Stimulated activated CD8-positive, alpha-beta memory T cell treated with anti-CD3 and anti-CD28 coated beads, Interleukin-7, amount 100 ng/mL, for 4 hours (primary cell): ENCODE results near the gene FAM78A.
"Not testable (repeated sequence)": the region's sequence is repeated elsewhere in the genome, so short reads cannot be mapped to it uniquely, and the experiment has no call there.

ENCODE experiments used
- DNase-seq, 2 donors: peaks; one replicate each; pipeline ENCODE4 v3.0.0-alpha.2; 2020; ENCODE audit warnings: low read depth in 2 of 2

Gene FAM78A

DNA sequence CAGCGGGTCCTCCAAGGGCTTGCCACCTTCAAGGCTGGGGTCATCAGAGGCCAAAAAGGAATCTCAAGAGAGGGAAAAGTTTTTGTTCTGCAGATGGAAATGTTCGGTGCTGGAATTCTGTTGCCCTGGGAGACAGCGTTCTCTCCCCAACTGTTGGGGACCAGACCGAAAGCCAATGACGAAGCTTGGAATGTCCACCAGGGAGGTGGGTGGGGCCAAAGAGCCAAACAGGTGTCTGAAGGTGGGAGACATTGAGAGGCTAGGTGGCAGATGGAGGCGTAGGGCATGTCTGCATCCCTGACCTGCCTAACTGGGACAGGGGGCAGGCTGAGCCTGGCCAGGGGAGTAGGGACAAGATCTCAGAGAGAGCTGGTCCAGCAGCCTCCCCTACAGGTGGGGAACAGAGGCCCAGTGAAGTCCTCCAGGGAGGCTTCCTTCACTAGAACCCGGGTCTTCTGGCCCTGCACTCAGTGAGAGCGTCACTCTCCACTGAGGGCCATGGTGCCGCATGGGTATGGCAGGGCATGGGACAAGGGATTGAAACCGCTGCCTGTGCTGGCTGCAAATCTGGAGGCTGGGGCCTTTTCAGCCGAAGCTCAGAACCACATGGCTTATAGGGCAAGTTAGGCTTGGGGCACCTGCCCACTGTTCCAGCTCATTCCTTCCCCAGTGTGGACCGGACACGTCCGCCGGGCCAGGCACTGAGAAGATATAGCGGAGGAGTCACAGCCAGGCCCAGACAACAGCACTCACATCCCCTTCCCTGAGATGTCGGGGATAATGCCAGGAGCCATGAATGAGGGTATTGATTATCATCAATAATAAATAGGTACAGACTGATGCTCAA lies 5.0 kb upstream of the FAM78A start:
- DNase-seq = no peak

DNA sequence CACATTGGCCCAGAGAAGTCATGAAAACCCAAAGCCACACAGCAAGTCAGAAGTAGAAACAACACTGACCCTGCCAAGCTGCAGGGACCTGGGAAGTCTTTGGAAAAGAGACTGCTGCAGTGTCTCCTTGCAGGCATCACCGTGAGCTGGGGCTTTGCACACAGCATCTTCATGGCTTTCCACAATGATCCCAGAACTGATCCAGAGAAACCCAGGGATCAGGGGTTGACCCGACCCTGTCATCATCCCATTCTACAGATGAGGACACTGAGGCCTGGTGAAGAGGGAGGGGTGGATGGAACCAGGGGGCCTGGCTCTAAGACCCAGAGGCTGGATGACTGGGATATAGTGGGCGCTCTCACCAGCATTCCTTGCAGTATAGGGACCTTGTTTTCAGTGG lies 4.3 kb upstream of the FAM78A start:
- no peak for DNase-seq

DNA sequence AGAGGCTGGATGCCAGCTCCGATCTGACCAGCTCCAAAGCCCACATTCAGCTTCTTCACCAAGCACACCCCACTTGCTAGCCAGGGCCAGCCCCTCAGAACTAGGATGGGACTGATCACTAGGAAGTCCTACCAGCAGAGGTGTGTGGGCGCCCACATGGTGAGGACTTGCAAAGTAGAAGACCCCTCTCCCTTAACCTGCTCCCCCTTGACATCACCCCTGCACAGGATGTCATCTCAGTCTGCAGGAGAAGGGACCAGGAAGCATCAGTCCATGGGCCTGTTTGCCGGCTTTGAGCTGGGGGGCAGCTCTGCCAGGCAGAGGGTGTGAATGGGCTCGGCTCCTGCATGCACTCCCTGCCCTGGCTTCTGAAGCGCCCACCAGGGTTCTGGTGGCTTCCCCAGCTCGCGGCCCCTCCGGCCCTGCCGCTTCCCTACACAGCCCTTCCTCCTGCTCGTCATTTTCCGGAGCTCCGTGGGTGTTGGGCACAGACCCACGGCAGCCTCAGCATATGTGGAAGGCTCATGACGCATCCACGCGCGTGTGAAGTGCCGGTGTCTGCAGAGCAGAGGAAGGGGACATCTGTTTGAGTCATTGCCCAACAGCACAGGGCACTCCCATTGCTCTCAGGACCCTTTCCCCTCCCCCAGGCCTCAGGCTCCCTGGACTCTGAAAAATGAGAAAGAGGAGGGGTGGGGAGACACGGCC lies 3.7 kb upstream of the FAM78A start:
- no peak for DNase-seq

DNA sequence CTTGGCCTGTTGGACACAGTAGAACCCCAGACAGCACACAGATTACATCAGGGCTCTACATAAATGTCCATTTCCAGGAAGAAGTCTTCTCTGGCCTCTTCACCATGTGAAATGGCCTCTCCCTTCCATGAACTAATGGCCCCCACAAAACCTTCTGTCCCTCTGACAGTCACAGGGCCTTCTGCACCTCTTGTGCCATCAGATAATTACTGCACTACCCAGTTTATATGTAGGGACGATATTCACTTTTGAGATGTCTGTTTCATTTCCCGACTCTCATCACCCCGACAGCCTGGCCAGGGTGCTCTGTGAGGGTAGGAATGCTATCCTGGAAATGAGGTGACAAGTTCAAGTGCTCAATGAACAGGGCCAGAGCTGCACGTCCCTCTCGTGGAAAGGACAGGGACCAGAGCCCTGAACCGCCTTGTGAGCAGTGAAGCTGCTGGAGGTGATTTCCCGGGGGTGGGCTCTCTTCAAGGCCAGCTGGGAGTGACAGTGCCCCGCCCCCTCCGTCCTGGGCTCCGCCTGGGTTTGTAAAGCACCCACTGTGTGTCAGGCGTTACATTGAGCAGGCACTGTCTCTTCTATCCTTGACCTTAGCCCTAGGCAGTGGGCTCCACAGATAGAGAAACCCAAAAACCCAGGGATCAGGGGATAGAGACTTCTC lies 3.0 kb upstream of the FAM78A start:
- DNase-seq = no peak

DNA sequence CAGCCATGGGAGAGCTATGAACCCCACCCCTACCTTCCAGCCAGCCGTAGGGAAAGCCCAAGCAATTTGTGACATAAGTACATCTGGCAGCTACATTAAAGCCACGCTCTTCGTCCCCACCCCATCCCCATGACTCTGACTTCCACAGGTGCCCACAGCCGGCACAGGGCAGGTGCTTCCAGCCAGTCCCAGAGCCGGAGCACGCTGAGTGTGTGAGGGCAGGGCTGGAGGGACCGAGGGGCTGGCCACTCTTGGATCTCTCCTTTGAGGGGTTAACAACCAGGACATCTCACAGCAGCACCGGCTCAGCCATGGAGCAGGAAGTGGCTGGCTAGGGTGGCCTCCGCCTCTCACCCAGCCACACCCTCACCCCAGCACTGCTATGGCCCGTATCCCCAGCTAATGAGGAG lies 2.4 kb upstream of the FAM78A start:
- no peak for DNase-seq

DNA sequence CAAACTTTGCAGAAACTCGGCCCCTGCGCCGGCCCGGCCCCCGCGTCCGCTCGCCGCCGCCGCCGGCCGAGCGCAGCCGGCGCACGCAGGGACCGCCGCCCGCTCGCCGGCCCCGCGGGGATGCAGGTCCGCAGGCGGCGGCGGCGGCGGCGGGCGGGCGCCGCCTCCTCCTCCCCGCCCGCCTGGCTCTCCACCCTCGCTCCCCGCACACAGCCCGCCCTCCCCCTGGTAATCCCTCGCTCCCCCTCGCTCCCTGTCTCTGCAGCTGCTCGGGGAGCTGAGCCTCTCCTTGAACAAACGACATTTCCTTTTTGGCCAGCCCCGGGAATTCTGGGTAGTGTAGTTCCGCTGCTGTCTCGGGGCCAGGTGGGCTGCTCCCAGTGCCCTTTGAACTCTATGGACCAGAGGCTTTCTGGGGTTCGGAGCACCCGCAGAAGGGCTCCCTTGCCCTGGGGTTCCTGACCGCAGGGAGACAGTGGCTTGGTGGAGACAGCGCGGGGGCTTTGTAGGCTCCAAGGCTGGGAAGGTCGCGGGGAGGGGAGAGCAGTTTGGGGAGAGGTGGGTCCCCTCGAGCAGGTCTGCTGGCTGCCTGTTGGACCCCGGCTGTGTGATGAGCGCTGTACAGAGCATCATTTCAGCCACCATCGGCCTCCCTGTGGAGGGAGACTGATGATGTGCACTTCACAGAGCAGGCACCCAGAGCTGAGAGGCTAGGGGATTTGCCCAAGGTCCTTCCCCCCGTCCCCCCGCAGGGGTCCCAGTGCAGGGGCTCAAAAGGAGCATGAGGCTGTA lies 1.8 kb upstream of the FAM78A start:
- peak; percentile 59 to 67 for DNase-seq

DNA sequence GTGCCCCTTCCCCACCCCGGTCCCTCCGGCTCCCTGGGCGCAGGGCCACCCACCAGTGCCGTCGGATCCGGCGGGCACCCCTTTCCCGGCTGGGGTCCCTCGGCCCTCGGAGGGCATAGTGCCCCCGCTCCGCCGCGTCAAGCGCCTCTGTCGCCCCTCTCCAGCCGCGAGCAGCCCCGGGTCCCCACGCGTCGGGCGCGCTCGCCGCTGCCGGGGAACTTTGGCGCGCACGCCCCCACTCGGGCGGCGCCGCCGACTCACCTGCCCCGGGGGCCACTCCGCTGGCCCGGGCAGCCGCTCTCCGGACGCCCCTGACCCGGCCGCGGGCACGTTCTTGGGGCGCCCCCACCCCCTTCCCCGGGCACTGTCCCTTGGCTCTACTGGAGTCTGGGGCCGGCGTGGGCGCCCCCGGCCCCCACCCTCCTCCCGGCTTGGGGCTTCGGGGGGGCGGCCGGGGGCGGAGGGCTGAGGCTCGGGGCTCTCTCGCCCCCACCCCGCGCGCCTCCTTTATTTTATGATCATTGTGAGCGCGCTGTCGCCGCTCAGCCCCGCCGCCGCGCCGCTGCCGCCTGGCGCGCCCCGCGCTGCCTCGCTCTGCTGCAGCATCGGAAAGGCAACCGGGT lies 1.1 kb upstream of the FAM78A start:
- no peak for DNase-seq

DNA sequence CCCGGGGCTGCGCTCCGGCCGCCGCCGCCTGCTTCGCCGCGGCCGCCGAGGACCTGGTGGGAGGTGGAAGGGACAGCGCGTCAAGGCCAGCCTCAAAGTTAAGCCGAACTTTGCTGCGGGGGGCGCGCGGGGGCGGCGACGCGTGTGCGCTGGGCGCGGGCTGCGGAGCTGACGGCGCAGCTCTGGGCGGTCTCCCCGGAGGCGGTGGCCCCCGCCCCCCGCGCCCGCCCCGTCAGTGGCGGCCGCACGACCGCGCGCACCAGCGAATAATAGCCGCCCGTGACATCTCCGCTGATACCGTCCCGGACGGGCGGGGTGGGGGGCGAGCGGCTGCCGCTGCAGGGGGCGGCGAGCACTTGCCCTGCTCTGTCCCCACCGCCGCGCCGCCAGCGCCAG lies 579 bp upstream of the FAM78A start:
- peak in 1 of 2 donors; percentile 49 for DNase-seq

DNA sequence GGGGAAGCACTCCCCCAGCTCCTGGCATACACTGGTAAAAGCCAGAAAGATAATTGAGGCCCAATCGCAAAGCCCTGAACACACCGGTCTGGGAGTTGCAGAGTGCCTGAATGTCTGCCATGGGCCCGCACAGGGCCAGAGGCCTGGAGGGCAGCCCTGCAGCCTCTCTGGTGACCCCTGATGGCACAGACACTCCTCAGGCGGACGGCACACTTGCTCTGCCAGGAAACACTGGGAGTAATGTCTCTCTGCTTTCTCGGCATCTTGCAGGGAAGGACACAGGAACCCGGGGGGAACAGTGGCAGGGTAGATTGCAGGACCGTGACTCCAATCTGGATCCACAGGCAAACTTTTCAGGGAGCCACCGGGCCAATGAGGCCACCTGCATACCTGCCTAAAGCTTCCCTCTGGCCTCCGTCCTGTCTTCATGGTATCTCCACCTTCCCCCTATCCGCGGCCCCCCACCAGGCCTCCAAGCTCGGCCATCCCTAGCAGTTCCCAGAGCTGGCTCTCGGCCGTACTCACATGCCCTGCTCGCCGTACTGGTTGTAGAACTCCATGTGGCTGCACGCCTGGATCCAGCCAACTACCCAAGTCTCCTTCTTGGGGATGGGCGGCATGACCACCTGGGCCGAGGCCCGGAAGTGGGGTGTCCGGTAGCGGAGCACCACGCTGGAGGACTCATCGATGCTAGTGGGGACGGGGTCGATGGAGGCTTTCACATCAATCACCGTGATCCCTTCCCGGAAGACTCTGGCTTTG lies 797 bp downstream of the FAM78A start:
- DNase-seq = no peak

DNA sequence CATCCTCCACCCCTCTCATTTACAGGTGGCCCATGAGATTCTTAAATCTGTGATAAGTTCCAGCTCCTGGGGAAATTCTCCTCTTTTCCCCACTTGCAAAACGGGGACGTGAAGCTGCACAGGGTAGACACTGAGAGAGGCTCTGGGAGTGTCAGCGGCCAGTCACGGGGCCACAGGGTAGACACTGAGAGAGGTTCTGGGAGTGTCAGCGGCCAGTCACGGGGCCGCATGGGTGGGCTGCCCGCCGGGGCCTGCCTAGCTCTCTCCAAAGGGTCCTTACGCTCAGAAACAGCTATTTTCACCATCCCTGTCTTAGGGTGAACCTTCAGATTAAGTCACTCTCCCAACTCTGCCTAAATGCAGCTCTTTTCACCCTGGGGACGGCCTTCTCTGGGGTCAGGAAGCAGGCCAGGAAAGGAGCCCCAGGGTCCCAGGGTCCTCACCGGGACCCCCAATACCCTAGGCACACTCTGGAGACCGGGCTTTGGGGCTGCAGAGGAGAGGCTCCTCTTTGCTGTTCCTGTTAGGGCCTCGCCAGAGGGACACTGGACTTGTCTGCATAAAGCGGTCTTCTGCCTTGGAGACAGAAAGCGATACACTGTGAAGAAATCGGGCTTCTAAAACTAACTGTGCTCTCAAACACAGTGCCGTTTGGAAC lies 1.5 kb downstream of the FAM78A start:
- DNase-seq = no peak

DNA sequence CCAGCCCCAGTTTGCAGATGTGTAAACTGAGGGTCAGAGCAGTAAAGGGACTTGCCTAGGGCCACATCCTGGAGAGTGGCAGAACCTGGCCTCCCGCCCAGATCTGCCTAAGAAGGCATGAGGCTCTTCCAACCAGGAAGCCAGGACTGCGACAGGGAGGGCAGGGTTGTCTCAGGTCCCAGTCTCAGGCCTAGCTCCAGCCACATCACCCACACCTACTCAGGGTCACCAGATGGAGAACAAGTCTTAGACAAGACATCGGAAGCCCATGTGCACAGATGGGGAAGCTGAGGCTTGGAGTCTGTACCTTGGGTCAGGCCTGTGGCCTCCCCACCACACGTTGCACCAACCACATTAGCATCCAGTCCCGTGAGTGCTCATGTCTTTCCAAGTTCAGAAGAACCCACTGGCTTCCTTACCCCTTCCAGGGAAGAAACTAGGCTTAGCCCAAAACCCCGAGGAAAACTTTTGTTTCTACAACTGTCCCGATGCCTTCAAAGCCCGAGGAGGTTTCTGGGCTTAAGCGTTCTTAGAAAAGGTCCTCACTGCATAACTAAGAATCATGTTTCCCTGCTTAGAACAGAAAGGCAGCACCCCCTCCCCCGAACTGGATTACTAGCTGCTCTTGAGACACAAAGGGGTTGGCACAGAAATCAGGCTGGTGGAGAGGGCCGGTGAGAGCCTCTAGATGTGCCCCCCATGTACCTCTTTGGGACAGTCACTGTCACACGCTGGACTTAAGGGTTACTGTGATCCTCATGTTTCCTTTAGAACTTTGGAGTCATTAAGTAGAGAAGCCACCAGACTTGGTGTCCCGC lies 2.2 kb downstream of the FAM78A start:
- DNase-seq = no peak

DNA sequence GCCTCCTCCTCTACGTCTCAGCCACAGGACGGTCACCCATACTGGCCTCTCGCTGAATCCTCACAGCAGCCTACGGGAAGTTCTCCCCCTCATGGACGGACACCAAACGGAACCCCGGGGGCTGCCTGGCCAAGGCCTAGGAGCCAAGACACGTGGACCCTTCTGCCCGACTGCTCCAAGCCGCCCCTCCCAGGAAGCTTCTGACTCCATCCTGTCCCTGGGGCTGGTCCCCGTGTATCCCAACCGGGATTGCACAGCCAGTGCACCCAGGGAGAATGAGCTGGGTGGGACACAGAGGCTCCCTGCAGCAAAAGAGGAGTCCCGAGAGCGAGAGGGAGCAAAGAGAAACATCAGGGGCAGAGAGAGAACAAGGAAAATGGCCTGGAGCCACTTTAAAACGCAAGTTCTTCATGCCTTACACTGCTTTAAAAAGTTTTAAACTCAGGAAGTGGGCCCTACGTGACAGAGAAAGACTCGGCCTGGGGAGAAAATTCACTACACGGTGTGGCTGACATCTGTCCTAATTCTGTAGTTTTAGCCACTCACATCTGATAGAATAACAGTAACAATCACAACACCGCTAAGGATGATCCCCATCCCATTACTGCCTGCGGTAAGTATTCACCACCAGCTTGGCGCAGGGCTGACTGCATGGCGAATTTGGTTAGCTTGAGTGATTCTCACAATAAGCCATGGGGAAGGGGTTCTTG lies 3.0 kb downstream of the FAM78A start:
- no peak for DNase-seq

DNA sequence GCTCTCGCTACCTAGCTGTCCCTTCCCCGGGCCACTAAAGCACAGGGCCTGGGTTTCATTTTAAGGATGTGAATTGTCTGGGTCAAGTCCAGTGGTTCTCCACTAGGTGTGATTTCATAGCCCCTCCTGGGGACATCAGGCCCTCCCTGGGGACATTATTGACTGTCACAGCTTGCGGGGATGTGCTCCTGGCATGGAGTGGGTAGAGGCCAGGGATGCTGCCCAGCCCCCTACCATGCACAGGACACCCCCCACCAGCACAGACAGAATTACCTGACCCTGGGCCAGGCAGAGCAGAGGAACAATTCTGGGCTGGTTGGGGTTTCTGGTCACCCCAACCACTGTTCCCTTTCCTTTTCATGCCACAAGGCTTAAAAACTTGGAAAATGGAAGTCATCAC lies 4.1 kb downstream of the FAM78A start:
- DNase-seq = no peak

DNA sequence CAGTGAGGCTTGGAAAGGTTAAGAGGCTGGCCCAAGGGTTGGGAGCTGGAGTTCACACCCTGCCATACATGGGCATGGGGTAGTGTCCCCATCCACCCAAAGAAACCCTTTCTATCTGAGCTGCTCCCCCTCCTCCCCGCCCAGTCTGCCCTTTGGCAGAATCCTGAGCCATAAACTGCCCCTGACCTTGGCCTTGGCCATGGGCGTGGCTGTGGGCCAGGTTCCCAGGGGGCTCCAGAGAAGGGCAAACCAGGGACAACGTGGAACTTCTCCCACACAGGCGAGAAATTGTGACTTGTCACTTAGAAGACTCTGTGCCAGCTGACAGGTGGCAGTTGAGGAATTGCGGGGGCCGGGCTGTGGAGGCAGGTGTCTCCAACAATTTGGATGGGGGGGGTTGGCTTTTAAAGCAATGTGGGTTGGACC lies 4.8 kb downstream of the FAM78A start:
- DNase-seq = no peak

DNA sequence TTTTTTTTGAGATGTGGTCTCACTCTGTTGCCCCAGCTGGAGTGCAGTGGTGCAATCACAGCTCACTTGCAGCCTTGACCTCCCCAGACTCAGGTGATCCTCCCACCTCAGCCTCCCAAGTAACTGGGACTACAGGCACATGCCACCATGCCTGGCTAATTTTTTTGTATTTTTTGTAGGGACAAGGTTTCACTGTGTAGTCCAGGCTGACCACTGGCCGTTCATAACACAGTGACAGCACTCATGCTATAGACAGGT lies 5.4 kb downstream of the FAM78A start:
- DNase-seq = not testable (repeated sequence)

DNA sequence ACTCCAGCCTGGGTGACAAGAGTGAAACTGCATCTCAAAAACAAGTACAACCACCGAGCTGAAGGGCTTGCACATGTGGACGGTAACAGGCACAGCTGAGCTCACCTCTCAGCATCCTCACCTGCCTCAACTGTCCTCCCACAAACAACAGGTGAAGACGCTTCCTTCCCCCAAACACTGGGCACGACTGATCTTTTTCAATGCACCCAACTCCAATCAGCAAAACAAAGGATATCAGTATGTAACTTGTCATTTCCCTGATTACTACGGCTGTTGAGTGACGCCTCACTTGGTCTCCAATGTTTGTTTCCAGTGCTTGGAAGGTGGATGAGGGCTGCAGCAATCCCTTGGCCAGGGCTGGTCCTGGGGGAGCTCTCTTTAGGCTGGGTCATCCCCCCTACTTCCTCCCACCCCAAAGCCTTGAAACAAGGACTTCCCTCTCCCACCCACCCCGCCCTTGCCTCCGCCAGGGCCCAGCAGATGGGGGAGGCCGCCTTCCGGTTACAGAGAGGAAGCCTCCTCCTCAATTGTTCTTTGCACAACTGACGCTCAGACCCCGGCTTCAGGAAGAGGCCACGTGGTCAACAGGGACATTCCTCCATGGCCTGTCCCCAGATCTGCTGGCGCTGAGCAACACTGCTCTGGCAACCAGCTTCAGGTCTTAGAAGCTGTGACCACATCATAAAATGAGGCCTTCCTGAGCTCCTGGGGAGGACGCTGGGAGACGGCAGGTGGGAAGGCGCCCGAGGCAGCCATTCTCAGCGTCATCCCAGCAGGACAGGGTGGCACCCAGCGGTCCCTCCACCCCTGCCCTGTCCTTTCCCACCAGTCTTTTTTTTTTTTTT lies 5.9 kb downstream of the FAM78A start:
- DNase-seq = no peak

DNA sequence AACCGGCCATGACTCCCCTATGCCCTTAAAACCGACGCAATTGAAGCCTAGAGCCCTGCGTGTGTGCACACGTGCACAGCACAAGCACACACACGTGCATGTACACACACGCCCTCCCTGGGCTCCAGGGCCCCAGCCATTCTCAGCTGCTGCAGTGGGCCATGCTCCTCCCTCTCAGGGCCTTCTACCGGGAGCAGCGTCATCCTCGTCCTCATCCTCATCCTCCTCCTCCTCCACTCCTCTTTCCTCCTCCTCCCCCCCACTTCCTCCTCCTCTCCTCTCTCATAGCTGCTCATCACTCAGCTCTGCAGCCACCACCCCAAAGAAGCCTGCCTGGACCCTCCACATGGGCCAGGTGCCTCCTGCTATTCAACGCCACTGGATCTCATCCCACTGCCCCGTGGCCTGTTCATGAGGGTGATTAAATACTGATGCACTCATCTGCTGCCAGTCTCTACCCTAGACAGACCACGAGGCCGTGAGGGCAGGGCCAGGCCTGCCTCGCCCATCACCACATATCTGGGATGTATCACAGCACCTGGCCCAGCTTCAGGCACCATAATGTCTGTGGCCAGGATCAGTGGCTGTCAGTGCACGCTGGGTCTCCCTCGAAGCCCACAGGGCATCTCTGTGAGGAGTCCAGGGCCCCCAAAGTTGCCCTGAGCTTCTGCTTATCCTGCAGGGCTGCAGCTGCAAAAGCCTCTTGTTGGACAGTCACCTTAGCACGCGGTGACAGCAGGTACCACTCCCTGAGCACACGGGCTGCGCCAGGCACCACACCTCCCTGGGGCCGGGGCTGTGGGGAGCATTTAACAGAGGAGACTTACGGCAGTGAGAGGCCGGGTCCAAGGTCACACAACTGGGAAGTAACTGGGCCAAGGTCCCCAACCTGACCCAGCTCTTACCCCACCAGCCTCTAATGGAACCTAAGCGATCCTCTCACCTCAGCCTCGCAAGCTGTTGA lies 9.8 kb downstream of the FAM78A start:
- no peak for DNase-seq
